ENCODE measurements around the gene PDE10A. TPM values are rescaled to one million over a fixed set of nuclear protein-coding genes. Genes with fewer than 3 reads are reported as not detected.

PDE10A gene
- total and polyA plus RNA-seq, 7 experiments from 2014 or later: not detected

- Histone ChIP-seq H3K4me3 (ENCODE audit: low read length) (no peak overlapping the region), H3K4me1 (ENCODE audit: control insufficient read depth in 2 of 2, insufficient read depth in 2 of 2, low read length in 2 of 2) (no peaks in the 10 kb centered on the region), H3K27ac (ENCODE audit: low read depth, low read length) (no peak overlapping the region), H3K36me3 (ENCODE audit: control insufficient read depth in 2 of 3, insufficient read depth in 3 of 3, low read length in 3 of 3) (no peaks in the 10 kb centered on the region), H3K27me3 (ENCODE audit: control insufficient read depth in 2 of 2, insufficient read depth in 2 of 2, low read length in 2 of 2) (no peaks in the 10 kb centered on the region), H3K9me3 (ENCODE audit: control insufficient read depth in 2 of 3, low read length in 3 of 3) (peaks cover 0 to 6% (median 0%) of the 10 kb centered on the region in 3 experiments)
- no peak for DNase-seq
- peaks cover 0 to 8% (median 0%) of the 10 kb centered on the region in 5 donors for H3K27me3 Mint-ChIP-seq
- ChIA-PET CTCF (no interaction called here), POLR2A (no interaction called here)
- peaks cover 0 to 4% (median 0%) of the 10 kb centered on the region in 5 donors for H3K36me3 Mint-ChIP-seq
- peaks cover 8 to 27% (median 21%) of the 10 kb centered on the region in 11 donors for H3K9me3 Mint-ChIP-seq
- no peaks in the 10 kb centered on the region for H3K4me1 Mint-ChIP-seq
- no peak overlapping the region for H3K27ac Mint-ChIP-seq
- ATAC-seq: no peak
- intact Hi-C loops (cut with micrococcal nuclease): no loop called here
- H3K4me3 Mint-ChIP-seq: no peak overlapping the region
Observed at GRCh38 chr6:165321150-165321549, 341.9 kb downstream of the PDE10A start.

GRCh38 chr6:165317723-165318122, 345.3 kb downstream of the PDE10A start:
- H3K4me1 Mint-ChIP-seq: no peaks in the 10 kb centered on the region
- Histone ChIP-seq H3K27me3 (ENCODE audit: control insufficient read depth in 2 of 2, insufficient read depth in 2 of 2, low read length in 2 of 2) (no peaks in the 10 kb centered on the region), H3K36me3 (ENCODE audit: control insufficient read depth in 2 of 3, insufficient read depth in 3 of 3, low read length in 3 of 3) (no peaks in the 10 kb centered on the region), H3K9me3 (ENCODE audit: control insufficient read depth in 2 of 3, low read length in 3 of 3) (peaks cover 0 to 6% (median 0%) of the 10 kb centered on the region in 3 experiments), H3K4me3 (ENCODE audit: low read length) (no peak overlapping the region), H3K27ac (ENCODE audit: low read depth, low read length) (no peak overlapping the region), H3K4me1 (ENCODE audit: control insufficient read depth in 2 of 2, insufficient read depth in 2 of 2, low read length in 2 of 2) (no peaks in the 10 kb centered on the region)
- peaks cover 1 to 27% (median 16%) of the 10 kb centered on the region in 11 donors for H3K9me3 Mint-ChIP-seq
- ATAC-seq (no peak), DNase-seq (no peak)
- no peak overlapping the region for H3K4me3 Mint-ChIP-seq
- peaks cover 0 to 4% (median 0%) of the 10 kb centered on the region in 5 donors for H3K36me3 Mint-ChIP-seq
- CTCF ChIA-PET: no interaction called here
- H3K27ac Mint-ChIP-seq: no peak overlapping the region
- peaks cover 0 to 8% (median 0%) of the 10 kb centered on the region in 5 donors for H3K27me3 Mint-ChIP-seq
- POLR2A ChIA-PET: no interaction called here
- intact Hi-C loops (cut with micrococcal nuclease): no loop called here

DNA sequence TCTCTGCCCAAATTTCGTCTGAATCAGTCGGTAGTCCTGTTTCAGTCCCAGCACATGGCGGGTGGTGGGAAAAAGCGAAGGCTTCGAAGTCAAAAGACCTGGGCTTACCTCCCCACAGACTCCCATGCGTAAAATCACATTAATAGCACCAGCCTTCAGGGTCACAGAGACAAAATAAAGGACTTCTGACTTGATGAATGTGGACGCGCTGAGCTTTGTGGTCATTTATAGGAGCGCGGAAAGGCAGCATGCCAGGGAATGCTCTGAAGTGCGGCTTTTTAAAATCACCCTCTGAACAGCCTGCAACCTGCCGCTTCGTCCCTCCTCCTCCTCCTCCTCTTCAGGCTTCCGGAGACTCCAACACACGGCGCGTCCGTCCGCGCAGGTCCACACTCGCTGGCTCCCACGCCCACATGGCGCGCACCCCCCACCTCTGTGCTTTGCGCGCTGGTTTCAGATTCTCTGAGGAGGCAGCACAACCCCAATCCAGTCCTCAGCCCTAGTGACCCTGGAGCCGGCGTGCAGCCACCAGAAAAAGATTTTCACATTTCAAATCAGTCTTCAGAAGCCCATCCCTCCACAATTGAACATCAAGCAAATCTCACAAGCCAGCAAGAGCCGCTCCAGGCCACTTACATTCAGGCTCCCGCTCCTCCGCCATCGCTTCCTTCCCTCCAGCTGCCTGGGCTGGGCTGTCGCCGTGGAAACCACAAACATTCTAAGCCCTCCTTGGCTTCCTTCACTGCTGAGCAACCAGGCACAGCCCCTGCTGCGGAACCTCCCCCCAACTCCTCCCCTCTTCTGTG, 353.9 kb downstream of the PDE10A start, which contains the start of gene C6orf118:
Gene C6orf118, minus strand, starts transcription at position 680 of the 806 bp plus-strand sequence. Its CDS starts 19 bp downstream, at position 661.
- H3K36me3 ChIP-seq (ENCODE audit: control insufficient read depth in 2 of 3, insufficient read depth in 3 of 3, low read length in 3 of 3): no peaks in the 10 kb centered on the region
- H3K4me1 Mint-ChIP-seq: peaks cover 0 to 13% (median 11%) of the 10 kb centered on the region in 7 donors
- H3K4me3 ChIP-seq (ENCODE audit: low read length): no peak within 1 kb of the TSS
- peak within 1 kb of the TSS in 1 of 9 donors; percentile 89 for H3K27ac Mint-ChIP-seq
- ATAC-seq: no peak
- no peak within 1 kb of the TSS for H3K27ac ChIP-seq (ENCODE audit: low read depth, low read length)
- H3K4me1 ChIP-seq (ENCODE audit: control insufficient read depth in 2 of 2, insufficient read depth in 2 of 2, low read length in 2 of 2): no peaks in the 10 kb centered on the region
- peaks cover 0 to 6% (median 0%) of the 10 kb centered on the region in 11 donors for H3K9me3 Mint-ChIP-seq
- no peaks in the 10 kb centered on the region for H3K9me3 ChIP-seq (ENCODE audit: control insufficient read depth in 2 of 3, low read length in 3 of 3)
- no peaks in the 10 kb centered on the region for H3K36me3 Mint-ChIP-seq
- ChIA-PET POLR2A (no interaction called here), CTCF (no interaction called here)
- intact Hi-C loops (cut with micrococcal nuclease): no loop called here
- peaks cover 0 to 7% (median 0%) of the 10 kb centered on the region in 5 donors for H3K27me3 Mint-ChIP-seq
- no peak for DNase-seq
- H3K4me3 Mint-ChIP-seq: peak within 1 kb of the TSS in 9 of 10 donors; percentile 8 to 71 (median 51)
- H3K27me3 ChIP-seq (ENCODE audit: control insufficient read depth in 2 of 2, insufficient read depth in 2 of 2, low read length in 2 of 2): no peaks in the 10 kb centered on the region

DNA sequence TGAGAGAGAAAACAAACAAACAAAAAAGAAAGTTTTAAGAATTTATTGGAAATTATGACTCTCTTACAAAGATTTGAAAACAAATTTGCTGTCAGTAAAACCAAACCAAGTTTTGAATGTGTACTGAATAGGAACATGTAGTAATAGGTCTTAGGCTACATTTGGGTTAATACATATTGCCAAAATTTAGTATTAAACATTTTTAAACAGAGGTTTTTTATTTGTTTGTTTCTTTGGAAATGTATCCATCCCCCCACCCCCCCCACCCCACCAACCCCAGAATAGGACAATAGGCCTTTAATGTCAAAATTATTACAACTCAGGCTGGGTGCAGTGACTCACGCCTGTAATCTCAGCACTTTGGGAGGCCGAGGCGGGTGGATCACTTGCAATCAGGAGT, 356.1 kb downstream of the PDE10A start:
- Histone ChIP-seq H3K27me3 (ENCODE audit: control insufficient read depth in 2 of 2, insufficient read depth in 2 of 2, low read length in 2 of 2) (no peaks in the 10 kb centered on the region), H3K4me1 (ENCODE audit: control insufficient read depth in 2 of 2, insufficient read depth in 2 of 2, low read length in 2 of 2) (no peaks in the 10 kb centered on the region), H3K27ac (ENCODE audit: low read depth, low read length) (no peak overlapping the region), H3K9me3 (ENCODE audit: control insufficient read depth in 2 of 3, low read length in 3 of 3) (no peaks in the 10 kb centered on the region), H3K4me3 (ENCODE audit: low read length) (no peak overlapping the region), H3K36me3 (ENCODE audit: control insufficient read depth in 2 of 3, insufficient read depth in 3 of 3, low read length in 3 of 3) (no peaks in the 10 kb centered on the region)
- Mint-ChIP-seq H3K27me3 (peaks cover 0 to 7% (median 0%) of the 10 kb centered on the region in 5 donors), H3K9me3 (peaks cover 0 to 6% (median 3%) of the 10 kb centered on the region in 11 donors), H3K36me3 (no peaks in the 10 kb centered on the region), H3K27ac (no peak overlapping the region), H3K4me3 (no peak overlapping the region), H3K4me1 (peaks cover 0 to 13% (median 11%) of the 10 kb centered on the region in 7 donors)
- ChIA-PET CTCF (no interaction called here), POLR2A (no interaction called here)
- ATAC-seq (no peak), DNase-seq (no peak)
- intact Hi-C loops (cut with micrococcal nuclease): no loop called here

- Mint-ChIP-seq H3K27me3 (no peaks in the 10 kb centered on the region), H3K4me3 (no peak overlapping the region)
- intact Hi-C loops (cut with micrococcal nuclease): no loop called here
Observed at GRCh38 chr6:165301372-165302246, 361.4 kb downstream of the PDE10A start.

DNA sequence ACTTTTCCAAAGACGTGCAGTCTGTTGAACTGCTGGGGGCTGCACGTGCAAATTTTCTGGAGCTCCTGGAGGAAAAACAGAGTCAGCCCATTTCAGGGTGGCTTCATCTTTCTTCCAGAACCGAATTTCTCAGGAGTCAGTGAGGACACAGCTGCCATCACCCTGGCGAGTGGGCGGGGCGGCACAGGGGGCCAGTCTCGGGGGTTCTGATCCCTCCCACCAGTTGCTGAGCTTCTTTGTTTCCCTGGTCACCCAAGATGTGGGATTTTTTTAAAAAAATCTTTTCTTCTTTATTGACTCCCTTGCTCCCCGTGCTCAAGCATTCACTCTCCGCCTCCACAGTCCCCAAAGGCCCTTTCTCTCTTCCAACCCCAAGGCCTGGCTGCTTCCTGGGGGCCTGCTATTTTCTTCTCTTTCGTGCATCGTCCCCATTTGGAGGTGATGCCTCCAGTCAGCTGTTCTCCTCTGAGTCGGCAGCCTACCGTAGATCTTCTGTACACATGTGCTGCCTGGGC, 362.6 kb downstream of the PDE10A start:
- H3K4me3 ChIP-seq (ENCODE audit: low read length): no peak overlapping the region
- ATAC-seq: no peak
- no peaks in the 10 kb centered on the region for H3K27me3 Mint-ChIP-seq
- no peak overlapping the region for H3K27ac ChIP-seq (ENCODE audit: low read depth, low read length)
- H3K4me1 Mint-ChIP-seq: no peaks in the 10 kb centered on the region
- H3K36me3 Mint-ChIP-seq: peaks cover 0 to 5% (median 0%) of the 10 kb centered on the region in 5 donors
- ChIA-PET POLR2A (no interaction called here), CTCF (no interaction called here)
- no peaks in the 10 kb centered on the region for H3K36me3 ChIP-seq (ENCODE audit: control insufficient read depth in 2 of 3, insufficient read depth in 3 of 3, low read length in 3 of 3)
- intact Hi-C loops (cut with micrococcal nuclease): no loop called here
- H3K9me3 Mint-ChIP-seq: peaks cover 2 to 15% (median 6%) of the 10 kb centered on the region in 11 donors
- H3K27me3 ChIP-seq (ENCODE audit: control insufficient read depth in 2 of 2, insufficient read depth in 2 of 2, low read length in 2 of 2): no peaks in the 10 kb centered on the region
- no peak overlapping the region for H3K4me3 Mint-ChIP-seq
- DNase-seq: no peak
- no peak overlapping the region for H3K27ac Mint-ChIP-seq
- no peaks in the 10 kb centered on the region for H3K4me1 ChIP-seq (ENCODE audit: control insufficient read depth in 2 of 2, insufficient read depth in 2 of 2, low read length in 2 of 2)
- H3K9me3 ChIP-seq (ENCODE audit: control insufficient read depth in 2 of 3, low read length in 3 of 3): no peaks in the 10 kb centered on the region

More at GRCh38 chr6:165301372-165302246, 361.4 kb downstream of the PDE10A start:
- ChIA-PET CTCF (no interaction called here), POLR2A (no interaction called here)
- Mint-ChIP-seq H3K36me3 (peaks cover 0 to 2% (median 0%) of the 10 kb centered on the region in 5 donors), H3K9me3 (peaks cover 0 to 11% (median 5%) of the 10 kb centered on the region in 11 donors), H3K27ac (no peak overlapping the region), H3K4me1 (no peaks in the 10 kb centered on the region)
- Histone ChIP-seq H3K36me3 (ENCODE audit: control insufficient read depth in 2 of 3, insufficient read depth in 3 of 3, low read length in 3 of 3) (no peaks in the 10 kb centered on the region), H3K27ac (ENCODE audit: low read depth, low read length) (no peak overlapping the region), H3K9me3 (ENCODE audit: control insufficient read depth in 2 of 3, low read length in 3 of 3) (no peaks in the 10 kb centered on the region), H3K27me3 (ENCODE audit: control insufficient read depth in 2 of 2, insufficient read depth in 2 of 2, low read length in 2 of 2) (no peaks in the 10 kb centered on the region), H3K4me3 (ENCODE audit: low read length) (no peak overlapping the region), H3K4me1 (ENCODE audit: control insufficient read depth in 2 of 2, insufficient read depth in 2 of 2, low read length in 2 of 2) (no peaks in the 10 kb centered on the region)
- ATAC-seq (no peak), DNase-seq (no peak)
